ENCODE data around the gene SLC25A15.

DNA sequence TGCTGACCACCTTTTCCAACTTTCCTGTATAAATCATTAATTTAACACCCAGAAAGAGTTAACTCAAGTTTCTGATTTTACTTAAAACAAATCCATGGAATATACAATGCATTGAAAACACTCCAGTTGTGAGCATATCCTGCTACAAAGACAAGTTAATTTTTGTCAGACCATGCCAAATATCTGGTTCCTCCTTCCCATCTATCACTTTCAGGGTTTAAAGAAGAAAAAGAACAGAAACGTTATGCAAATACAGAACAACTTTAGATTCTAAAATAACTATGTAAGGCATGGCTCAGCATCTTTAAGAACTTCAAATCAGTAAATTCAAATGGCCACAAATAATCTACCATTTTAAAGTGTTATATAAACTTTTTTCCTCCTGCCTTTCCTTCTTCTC, 33.4 kb upstream of the SLC25A15 start:
- TF ChIP-seq, protein P1, sequence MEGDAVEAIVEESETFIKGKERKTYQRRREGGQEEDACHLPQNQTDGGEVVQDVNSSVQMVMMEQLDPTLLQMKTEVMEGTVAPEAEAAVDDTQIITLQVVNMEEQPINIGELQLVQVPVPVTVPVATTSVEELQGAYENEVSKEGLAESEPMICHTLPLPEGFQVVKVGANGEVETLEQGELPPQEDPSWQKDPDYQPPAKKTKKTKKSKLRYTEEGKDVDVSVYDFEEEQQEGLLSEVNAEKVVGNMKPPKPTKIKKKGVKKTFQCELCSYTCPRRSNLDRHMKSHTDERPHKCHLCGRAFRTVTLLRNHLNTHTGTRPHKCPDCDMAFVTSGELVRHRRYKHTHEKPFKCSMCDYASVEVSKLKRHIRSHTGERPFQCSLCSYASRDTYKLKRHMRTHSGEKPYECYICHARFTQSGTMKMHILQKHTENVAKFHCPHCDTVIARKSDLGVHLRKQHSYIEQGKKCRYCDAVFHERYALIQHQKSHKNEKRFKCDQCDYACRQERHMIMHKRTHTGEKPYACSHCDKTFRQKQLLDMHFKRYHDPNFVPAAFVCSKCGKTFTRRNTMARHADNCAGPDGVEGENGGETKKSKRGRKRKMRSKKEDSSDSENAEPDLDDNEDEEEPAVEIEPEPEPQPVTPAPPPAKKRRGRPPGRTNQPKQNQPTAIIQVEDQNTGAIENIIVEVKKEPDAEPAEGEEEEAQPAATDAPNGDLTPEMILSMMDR (conservative IDR thresholded peaks at IDR 0.05; ENCODE audit: low read depth, low read length): no peak
- no peak for TF ChIP-seq EZH2 (IDR thresholded peaks at IDR 0.05; ENCODE audit: borderline replicate concordance, low read depth, low read length, poor library complexity, severe bottlenecking)

All from A673 (cell line).